Common myeloid progenitor, CD34-positive (primary cell): ENCODE measurements around the gene SRRM5.
"Not testable (repeated sequence)": the region's sequence is repeated elsewhere in the genome, so short reads cannot be mapped to it uniquely, and the experiment has no call there.

Experiments used
- CTCF ChIA-PET: fragments of 350-600 bp; sonication (Branson Sonifier 250); formaldehyde crosslinking; loops from one replicate; lab custom pipeline; 2021; ENCODE audit warnings: antibody characterized with exemption; lab: Charles Lee
- POLR2A ChIA-PET: fragments of 350-600 bp; sonication (Branson Sonifier 250); formaldehyde crosslinking; loops from one replicate; lab custom pipeline; 2021; ENCODE audit warnings: antibody characterized with exemption; lab: Charles Lee
- DNase-seq, 3 donors: peaks; one replicate each; pipeline versions ENCODE4 v3.0.0 to v3.0.0-alpha.2; 2013
- H3K27ac ChIP-seq, 2 experiments: 1 replicate in 1 of 2; 2 replicates in 1 of 2; pipeline ENCODE4 v1.7.0; 2013; ENCODE audit warnings: inconsistent platforms in 2 of 2, low read length in 2 of 2, mild to moderate bottlenecking in 2 of 2, low read depth in 1 of 2, moderate library complexity in 1 of 2; ENCODE audit not compliant: severe bottlenecking in 2 of 2, insufficient read depth in 1 of 2, poor library complexity in 1 of 2
- H3K27me3 ChIP-seq, 5 experiments: replicated peaks in 2 of 5; 1 replicate in 3 of 5; 2 replicates in 2 of 5; pipeline versions ENCODE4 v1.6.1 to v1.7.0; 2013; ENCODE audit warnings: low read length in 4 of 5, mild to moderate bottlenecking in 2 of 5, moderate library complexity in 2 of 5, inconsistent platforms in 1 of 5; ENCODE audit not compliant: insufficient read depth in 5 of 5, control insufficient read depth in 4 of 5
- H3K36me3 ChIP-seq, 4 experiments: 1 replicate in 2 of 4; 2 replicates in 2 of 4; pipeline versions ENCODE4 v1.6.1 to v1.7.0; 2013; ENCODE audit warnings: low read length in 3 of 4, control low read depth in 1 of 4, mild to moderate bottlenecking in 1 of 4; ENCODE audit not compliant: control insufficient read depth in 4 of 4, insufficient read depth in 4 of 4
- H3K4me1 ChIP-seq, 4 experiments: 1 replicate in 3 of 4; 2 replicates in 1 of 4; pipeline versions ENCODE4 v1.6.1 to v1.7.1; 2013; ENCODE audit warnings: low read length in 3 of 4, mild to moderate bottlenecking in 3 of 4, control low read depth in 1 of 4, inconsistent platforms in 1 of 4, moderate library complexity in 1 of 4; ENCODE audit not compliant: control insufficient read depth in 4 of 4, insufficient read depth in 4 of 4; ENCODE audit errors: control extremely low read depth in 1 of 4
- H3K4me3 ChIP-seq, 7 experiments: 1 replicate in 4 of 7; 2 replicates in 3 of 7; pipeline versions ENCODE4 v1.5.1 to v1.7.0; 2013; ENCODE audit warnings: mild to moderate bottlenecking in 7 of 7, low read length in 6 of 7, moderate library complexity in 6 of 7, inconsistent platforms in 2 of 7, low read depth in 2 of 7, control low read depth in 1 of 7; ENCODE audit not compliant: insufficient read depth in 4 of 7, control insufficient read depth in 1 of 7; ENCODE audit errors: extremely low read depth in 1 of 7
- H3K9me3 ChIP-seq, 5 experiments: 1 replicate in 4 of 5; 2 replicates in 1 of 5; pipeline versions ENCODE4 v1.6.1 to v1.7.1; 2013; ENCODE audit warnings: low read length in 4 of 5, mild to moderate bottlenecking in 2 of 5, inconsistent platforms in 1 of 5, low read depth in 1 of 5, moderate library complexity in 1 of 5; ENCODE audit not compliant: control insufficient read depth in 4 of 5, insufficient read depth in 2 of 5; ENCODE audit errors: control extremely low read depth in 1 of 5
- WGBS: methylation state at CpG from one replicate; pipeline ENCODE4 v1.1.5; 2013; ENCODE audit not compliant: insufficient coverage; 5-methylcytosine and 5-hydroxymethylcytosine counted together

The SRRM5 gene

GRCh38 chr19:43650276-43650675 lies 38.4 kb downstream of the SRRM5 start:
- DNase-seq, H3K27ac ChIP-seq, POLR2A ChIA-PET, H3K4me1 ChIP-seq, H3K27me3 ChIP-seq, H3K9me3 ChIP-seq, H3K4me3 ChIP-seq: not testable (repeated sequence)
- H3K36me3 ChIP-seq: peaks cover 6 to 25% (median 13%) of the 10 kb centered on the region in 4 experiments
- WGBS: 100% methylated on average over 3 of the region's 7 CpGs
- CTCF ChIA-PET: interaction anchor here (0.6 to 1.9 kb wide), 6 partner anchors 9 to 114 kb away, joined by 4 to 8 read pairs (median 5); no protein-coding TSS in a partner anchor

- ChIA-PET CTCF (interaction anchor here (0.9 to 3.7 kb wide), 13 partner anchors 10 to 132 kb away, joined by 3 to 17 read pairs (median 4); no protein-coding TSS in a partner anchor), POLR2A (interaction anchor here (0.6 kb wide), 1 partner anchor 18 kb away, joined by 3 read pairs; no protein-coding TSS in a partner anchor)
- no peaks in the 10 kb centered on the region for H3K27me3 ChIP-seq
- H3K4me1 ChIP-seq: no peaks in the 10 kb centered on the region
- H3K27ac ChIP-seq: no peak overlapping the region
- peak; percentile 63 to 82 (median 79) for DNase-seq
- H3K36me3 ChIP-seq: peaks cover 6 to 37% (median 17%) of the 10 kb centered on the region in 4 experiments
- peak overlapping the region in 1 of 7 experiments; percentile 28 for H3K4me3 ChIP-seq
- H3K9me3 ChIP-seq: no peaks in the 10 kb centered on the region
- 79% methylated on average over 11 of the region's 14 CpGs for WGBS
Observed at GRCh38 chr19:43651758-43652545, 40.1 kb downstream of the SRRM5 start.

DNA sequence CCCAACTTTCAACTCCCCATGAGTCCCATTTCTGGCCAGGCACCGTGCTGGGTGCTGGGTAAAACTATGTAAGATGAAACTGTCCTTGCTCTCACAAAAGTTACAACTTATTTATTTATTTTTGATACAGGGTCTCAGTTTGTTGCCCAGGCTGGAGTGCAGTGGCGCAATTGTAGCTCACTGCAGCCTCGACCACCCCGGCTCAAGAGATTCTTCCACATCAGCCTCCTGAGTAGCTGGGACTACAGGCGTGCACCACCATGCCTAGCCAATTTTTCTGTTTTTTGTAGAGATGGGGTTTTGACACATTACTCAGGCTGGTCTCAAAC lies 40.6 kb downstream of the SRRM5 start:
- no peaks in the 10 kb centered on the region for H3K4me1 ChIP-seq
- peaks cover 3 to 42% (median 14%) of the 10 kb centered on the region in 4 experiments for H3K36me3 ChIP-seq
- WGBS: 96% methylated on average over 4 of the region's 5 CpGs
- no peaks in the 10 kb centered on the region for H3K27me3 ChIP-seq
- DNase-seq: no peak
- POLR2A ChIA-PET: no interaction called here
- H3K4me3 ChIP-seq: no peak overlapping the region
- H3K9me3 ChIP-seq: no peaks in the 10 kb centered on the region
- CTCF ChIA-PET: interaction anchor here (0.9 to 3.7 kb wide), 11 partner anchors 10 to 133 kb away, joined by 3 to 17 read pairs (median 4); no protein-coding TSS in a partner anchor
- H3K27ac ChIP-seq: no peak overlapping the region

GRCh38 chr19:43656436-43656835 lies 44.5 kb downstream of the SRRM5 start:
- Histone ChIP-seq H3K9me3 (peaks cover 0 to 5% (median 0%) of the 10 kb centered on the region in 5 experiments), H3K36me3 (peaks cover 5 to 48% (median 19%) of the 10 kb centered on the region in 4 experiments), H3K27ac (no peak overlapping the region), H3K4me1 (no peaks in the 10 kb centered on the region), H3K4me3 (no peak overlapping the region), H3K27me3 (no peaks in the 10 kb centered on the region)
- ChIA-PET POLR2A (no interaction called here), CTCF (no interaction called here)
- DNase-seq: no peak
- 100% methylated on average over 1 of the region's 6 CpGs for WGBS

- H3K4me3 ChIP-seq: no peak overlapping the region
- POLR2A ChIA-PET: no interaction called here
- no peak overlapping the region for H3K27ac ChIP-seq
- peaks cover 0 to 5% (median 0%) of the 10 kb centered on the region in 5 experiments for H3K9me3 ChIP-seq
- CTCF ChIA-PET: interaction anchor here (1.0 to 1.6 kb wide), 3 partner anchors 10 to 103 kb away, joined by 3 to 4 read pairs (median 3); no protein-coding TSS in a partner anchor
- peaks cover 5 to 44% (median 19%) of the 10 kb centered on the region in 4 experiments for H3K36me3 ChIP-seq
- WGBS: 94% methylated on average over 2 of the region's 2 CpGs
- no peak for DNase-seq
- peaks cover 0 to 2% (median under 1%) of the 10 kb centered on the region in 4 experiments for H3K4me1 ChIP-seq
- no peaks in the 10 kb centered on the region for H3K27me3 ChIP-seq
Observed at GRCh38 chr19:43658001-43658400, 46.1 kb downstream of the SRRM5 start.

- H3K36me3 ChIP-seq: peaks cover 5 to 48% (median 19%) of the 10 kb centered on the region in 4 experiments
- H3K27ac ChIP-seq: no peak overlapping the region
- H3K4me1 ChIP-seq: peaks cover 0 to 7% (median 5%) of the 10 kb centered on the region in 4 experiments
- DNase-seq: no peak
- WGBS: 100% methylated on average over 8 of the region's 8 CpGs
- ChIA-PET POLR2A (no interaction called here), CTCF (interaction anchor here (1.0 to 1.6 kb wide), 3 partner anchors 10 to 103 kb away, joined by 3 to 4 read pairs (median 3); no protein-coding TSS in a partner anchor)
- H3K27me3 ChIP-seq: no peaks in the 10 kb centered on the region
- peaks cover 0 to 5% (median 0%) of the 10 kb centered on the region in 5 experiments for H3K9me3 ChIP-seq
- H3K4me3 ChIP-seq: no peak overlapping the region
Observed at GRCh38 chr19:43658494-43658893, 46.6 kb downstream of the SRRM5 start.
